Adrenal gland (tissue), 5 donors: ENCODE results near the gene SETBP1.

Experiments used
- CTCF ChIP-seq, 6 experiments: fragments of 450-650 bp in 4 of 6; fragments of 200-600 bp in 2 of 6; sonication (generic) in 1 of 6; IDR thresholded peaks; 1 replicate in 5 of 6; 2 replicates in 1 of 6; pipeline versions ENCODE4 v1.5.1 to v1.8.0; 2016 to 2021; ENCODE audit warnings: antibody characterized with exemption in 6 of 6, mild to moderate bottlenecking in 2 of 6, moderate library complexity in 1 of 6
- POLR2A ChIP-seq, 2 donors: fragments of 450-650 bp; IDR thresholded peaks; one replicate each; pipeline ENCODE4 v1.6.1; 2017; ENCODE audit warnings: antibody characterized with exemption in 2 of 2, mild to moderate bottlenecking in 2 of 2, moderate library complexity in 1 of 2
- donor health status: DM: no; HTN: no; CAD: no.

GRCh38 chr18:44687421-44687820 lies 6.7 kb downstream of the SETBP1 start:
- no peak for TF ChIP-seq CTCF (IDR thresholded peaks at IDR 0.05)
- no peak for TF ChIP-seq POLR2A (IDR thresholded peaks at IDR 0.05)
